CD4-positive, alpha-beta T cell treated with Interleukin-21 for 1 hour (primary cell): Measurements from ENCODE around the gene ENTPD5.
A peak's percentile ranks its signal among the peaks of the same experiment; 100 is the strongest.
"Not testable (repeated sequence)": the region's sequence is repeated elsewhere in the genome, so short reads cannot be mapped to it uniquely, and the experiment has no call there.

Experiments
- DNase-seq: peaks from one replicate; pipeline ENCODE4 v3.0.0-alpha.2; 2020

ENTPD5 gene

GRCh38 chr14:73942180-73942579 is 76.9 kb downstream of the ENTPD5 start:
- DNase-seq: no peak

- no peak for DNase-seq
These were observed 82.1 kb downstream of the ENTPD5 start for GRCh38 chr14:73937012-73937411.

- no peak for DNase-seq
These were observed 82.5 kb downstream of the ENTPD5 start for GRCh38 chr14:73936548-73936947.

- DNase-seq: peak; percentile 5
These were observed 83.4 kb downstream of the ENTPD5 start for GRCh38 chr14:73935666-73936065.

GRCh38 chr14:73924337-73924736 is 94.8 kb downstream of the ENTPD5 start:
- DNase-seq: no peak

- DNase-seq: not testable (repeated sequence)
These were observed 99.6 kb downstream of the ENTPD5 start for GRCh38 chr14:73919457-73919856.

GRCh38 chr14:73916324-73916723 is 102.8 kb downstream of the ENTPD5 start:
- no peak for DNase-seq

GRCh38 chr14:73913256-73913655 is 105.8 kb downstream of the ENTPD5 start:
- no peak for DNase-seq

GRCh38 chr14:73909681-73910080 is 109.4 kb downstream of the ENTPD5 start:
- DNase-seq: no peak
